ENCODE measurements around the gene FLNB.

FLNB gene

DNA sequence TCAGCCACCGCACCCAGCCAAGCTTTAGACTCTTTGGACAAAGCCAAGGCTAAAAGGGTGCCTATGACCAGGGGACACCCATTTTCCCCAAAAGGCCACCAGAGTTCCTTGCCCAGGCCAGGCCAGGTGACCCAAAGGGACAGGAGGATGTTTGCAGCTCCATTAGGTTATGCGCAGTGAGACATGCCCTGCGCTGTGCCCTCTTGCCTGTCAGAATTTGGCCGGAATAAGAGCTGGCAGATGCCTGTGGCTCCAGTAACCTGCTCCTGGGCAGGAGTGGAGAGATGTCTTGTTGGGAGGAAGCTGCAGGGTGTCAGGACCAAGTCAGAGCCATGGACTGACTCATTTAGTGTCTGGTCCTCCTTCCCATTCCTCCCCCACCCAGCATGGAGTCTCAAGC lies 182.1 kb downstream of the FLNB start:
- H3K4me3 ChIP-seq (ENCODE audit: low read depth, low read length), result no peak overlapping the region
- TF ChIP-seq CTCF (IDR thresholded peaks at IDR 0.05; ENCODE audit: borderline replicate concordance, insufficient read depth, low read depth, low read length), result no peak

GRCh38 chr3:58190882-58191281 lies 182.7 kb downstream of the FLNB start:
- no peak for TF ChIP-seq CTCF (IDR thresholded peaks at IDR 0.05; ENCODE audit: borderline replicate concordance, insufficient read depth, low read depth, low read length)
- no peak overlapping the region for H3K4me3 ChIP-seq (ENCODE audit: low read depth, low read length)

GRCh38 chr3:58191361-58191991 lies 183.3 kb downstream of the FLNB start:
- no peak for TF ChIP-seq CTCF (IDR thresholded peaks at IDR 0.05; ENCODE audit: borderline replicate concordance, insufficient read depth, low read depth, low read length)
- no peak overlapping the region for H3K4me3 ChIP-seq (ENCODE audit: low read depth, low read length)

DNA sequence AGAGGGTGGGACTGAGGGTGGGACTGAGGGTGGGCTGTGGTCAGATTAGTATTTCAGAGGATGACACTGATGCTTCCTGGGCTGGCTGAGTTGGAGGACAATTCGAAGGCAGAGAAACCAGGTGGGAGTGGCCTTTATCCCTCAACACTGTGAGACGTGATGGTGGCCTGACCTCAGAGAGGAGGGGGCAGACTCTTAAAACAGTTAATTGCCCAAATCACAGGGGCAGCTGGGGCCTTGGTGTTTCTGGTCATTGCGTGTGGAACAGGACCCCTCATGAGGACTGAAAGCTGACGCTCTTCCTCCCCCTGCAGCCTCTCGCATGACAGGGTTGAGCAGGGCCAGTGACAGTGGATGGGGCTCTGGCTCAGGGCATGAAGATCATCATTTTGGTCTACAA lies 183.8 kb downstream of the FLNB start:
- no peak overlapping the region for H3K4me3 ChIP-seq (ENCODE audit: low read depth, low read length)
- TF ChIP-seq CTCF (IDR thresholded peaks at IDR 0.05; ENCODE audit: borderline replicate concordance, insufficient read depth, low read depth, low read length), result no peak

DNA sequence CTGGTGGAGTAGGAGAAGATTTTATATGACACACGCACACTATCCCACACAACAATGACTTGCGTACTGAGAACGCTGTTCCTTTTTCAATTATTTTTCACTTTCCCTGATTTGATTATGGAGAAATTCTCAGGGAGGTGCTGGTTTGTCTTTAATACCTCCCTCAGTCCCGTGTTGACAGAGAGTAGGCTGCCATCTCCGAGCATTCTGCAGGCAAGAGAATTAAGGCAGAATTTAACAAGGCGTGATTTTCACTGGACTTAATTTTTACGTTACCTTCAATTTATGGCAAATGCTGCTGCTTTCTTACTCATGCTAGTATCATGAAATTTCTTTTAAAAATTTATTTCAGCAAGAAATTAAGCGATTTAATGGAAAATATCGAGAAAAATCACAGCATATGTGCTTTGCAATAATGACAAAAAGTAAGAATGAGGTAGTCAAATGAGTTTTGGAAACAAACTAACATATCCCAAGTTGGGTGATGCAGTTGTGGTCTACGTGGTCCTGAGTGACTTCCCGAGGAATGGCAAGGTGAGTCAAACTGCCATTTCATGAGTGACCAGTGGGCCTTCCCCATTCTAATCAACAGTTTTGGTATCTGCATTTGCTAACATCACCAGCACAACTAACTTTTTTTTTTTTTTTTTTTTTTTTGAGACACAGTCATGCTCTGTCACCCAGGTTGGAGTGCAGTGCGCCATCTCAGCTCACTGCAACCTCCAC lies 185.6 kb downstream of the FLNB start:
- H3K4me3 ChIP-seq (ENCODE audit: low read depth, low read length), result no peak overlapping the region
- no peak for TF ChIP-seq CTCF (IDR thresholded peaks at IDR 0.05; ENCODE audit: borderline replicate concordance, insufficient read depth, low read depth, low read length)

GRCh38 chr3:58197588-58197987 lies 189.4 kb downstream of the FLNB start:
- TF ChIP-seq CTCF (IDR thresholded peaks at IDR 0.05; ENCODE audit: borderline replicate concordance, insufficient read depth, low read depth, low read length), result no peak
- no peak overlapping the region for H3K4me3 ChIP-seq (ENCODE audit: low read depth, low read length)

DNA sequence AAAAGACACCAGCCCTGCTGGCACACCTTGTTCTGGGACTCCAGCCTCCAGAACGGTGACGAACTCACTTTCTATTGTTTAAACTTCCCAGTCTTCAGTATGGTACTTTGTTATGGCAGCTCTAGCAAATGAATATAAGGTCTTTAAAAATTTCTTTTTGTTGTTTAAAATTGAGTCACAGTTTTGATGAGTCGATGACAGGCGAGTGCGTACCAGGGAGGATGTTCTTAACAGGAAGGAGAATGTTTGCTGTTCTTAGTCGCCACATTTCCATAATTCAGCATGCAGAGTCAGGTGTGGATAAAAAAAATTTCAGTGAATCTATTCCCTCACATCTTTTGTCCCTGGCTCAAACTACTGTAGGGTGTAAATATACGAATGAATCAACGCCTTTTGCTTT lies 190.1 kb downstream of the FLNB start:
- H3K4me3 ChIP-seq (ENCODE audit: low read depth, low read length), result no peak overlapping the region
- no peak for TF ChIP-seq CTCF (IDR thresholded peaks at IDR 0.05; ENCODE audit: borderline replicate concordance, insufficient read depth, low read depth, low read length)
